Keratinocyte (primary cell): Measurements from ENCODE around the gene EML1. TPM values are rescaled to one million over a fixed set of nuclear protein-coding genes. Genes with fewer than 3 reads are reported as not detected.

Experiments
- DNase-seq: peaks from one replicate; pipeline ENCODE4 v3.0.0-alpha.2; 2011; ENCODE audit warnings: low read depth, missing footprints, low spot score
- FAIRE-seq: peaks from 2 replicates; lab custom pipeline; 2011; peaks lifted over from hg19 to GRCh38; lab: Jason Lieb, UNC
- H2AFZ ChIP-seq: 2 replicates; pipeline ENCODE4 v1.6.0; 2012; ENCODE audit warnings: low read length, control low read depth, inconsistent platforms; ENCODE audit not compliant: control insufficient read depth
- H3K27ac ChIP-seq: 2 replicates; pipeline ENCODE4 v1.5.1; 2011; ENCODE audit warnings: low read length; ENCODE audit not compliant: control insufficient read depth, insufficient read depth
- H3K27me3 ChIP-seq: 3 replicates; pipeline ENCODE4 v1.6.0; 2011; ENCODE audit warnings: low read length; ENCODE audit not compliant: control insufficient read depth, insufficient read depth; ENCODE audit errors: extremely low read depth
- H3K36me3 ChIP-seq, 2 experiments: 2 replicates in 1 of 2; 3 replicates in 1 of 2; pipeline ENCODE4 v1.5.1; 2011; ENCODE audit warnings: low read length in 2 of 2, mild to moderate bottlenecking in 1 of 2; ENCODE audit not compliant: control insufficient read depth in 2 of 2, insufficient read depth in 2 of 2; ENCODE audit errors: extremely low read depth in 1 of 2
- H3K4me1 ChIP-seq: 3 replicates; pipeline ENCODE4 v1.5.1; 2011; ENCODE audit warnings: low read length; ENCODE audit not compliant: control insufficient read depth, insufficient read depth; ENCODE audit errors: extremely low read depth
- H3K4me2 ChIP-seq: 3 replicates; pipeline ENCODE4 v1.6.0; 2011; ENCODE audit warnings: low read depth, low read length; ENCODE audit not compliant: control insufficient read depth, insufficient read depth; ENCODE audit errors: extremely low read depth
- H3K4me3 ChIP-seq, 3 experiments: fragments of 200-600 bp in 1 of 3; sonication (generic) in 1 of 3; 2 replicates in 2 of 3; 3 replicates in 1 of 3; pipeline ENCODE4 v1.5.1; 2011 to 2016; ENCODE audit warnings: low read length in 3 of 3, mild to moderate bottlenecking in 3 of 3, control low read depth in 2 of 3, inconsistent platforms in 1 of 3, low read depth in 1 of 3, mixed read lengths in 1 of 3, mixed run types in 1 of 3, moderate library complexity in 1 of 3; ENCODE audit not compliant: control insufficient read depth in 2 of 3, insufficient read depth in 2 of 3; ENCODE audit errors: extremely low read depth in 1 of 3
- H3K79me2 ChIP-seq: 2 replicates; pipeline ENCODE4 v1.6.0; 2012; ENCODE audit warnings: low read length; ENCODE audit not compliant: control insufficient read depth, insufficient read depth
- H3K9ac ChIP-seq: 3 replicates; pipeline ENCODE4 v1.6.0; 2011; ENCODE audit warnings: low read length; ENCODE audit not compliant: control insufficient read depth, insufficient read depth; ENCODE audit errors: extremely low read depth
- H3K9me1 ChIP-seq: 3 replicates; pipeline ENCODE4 v1.6.0; 2011; ENCODE audit warnings: low read length; ENCODE audit not compliant: control insufficient read depth, insufficient read depth; ENCODE audit errors: extremely low read depth
- H3K9me3 ChIP-seq: 2 replicates; pipeline ENCODE4 v1.5.1; 2012; ENCODE audit warnings: low read depth, low read length; ENCODE audit not compliant: control insufficient read depth
- H4K20me1 ChIP-seq: 3 replicates; pipeline ENCODE4 v1.6.0; 2011; ENCODE audit warnings: low read length; ENCODE audit not compliant: control insufficient read depth, insufficient read depth; ENCODE audit errors: extremely low read depth
- EZH2 ChIP-seq: IDR thresholded peaks from one replicate; pipeline ENCODE4 v1.6.1; 2012; ENCODE audit warnings: inconsistent platforms, mild to moderate bottlenecking, low read length, moderate library complexity
- dilution Hi-C: fragments of 300-500 bp; cut with MboI; formaldehyde crosslinking; loops from one replicate; pipeline ENCODE4 v1.7.0; 2020; ENCODE audit warnings: low sequenced_read_pairs; ENCODE audit not compliant: extremely low pct_ligation_motif_present
- polyA plus RNA-seq, 5 experiments: library from polyadenylated mRNA; depleted of rRNA in 3 of 5; stranded (reverse) in 3 of 5; stranded (forward) in 1 of 5; unstranded in 1 of 5; fragments of >200 nt; gene quantifications; 1 replicate in 1 of 5; 2 replicates in 3 of 5; 3 replicates in 1 of 5; pipeline versions ENCODE4 v1.2.1 to v1.2.3, GENCODE V29; 2011 to 2012; ENCODE audit warnings: missing spikeins in 2 of 5, low read depth in 1 of 5, low replicate concordance in 1 of 5
- TF ChIP-seq, protein P1 (sequence below), 3 experiments: IDR thresholded peaks in 1 of 3; conservative IDR thresholded peaks in 1 of 3; optimal IDR thresholded peaks in 1 of 3; 2 replicates in 2 of 3; 3 replicates in 1 of 3; pipeline versions ENCODE3 to v1.5.1; 2011; ENCODE audit warnings: low read length in 3 of 3, mild to moderate bottlenecking in 3 of 3, moderate library complexity in 2 of 3, control low read depth in 1 of 3, inconsistent platforms in 1 of 3; ENCODE audit not compliant: insufficient read depth in 2 of 3; ENCODE audit errors: extremely low read depth in 1 of 3

The EML1 gene
- polyA plus RNA-seq, 1 donor (not counting 4 experiments of a cell fraction or from before 2014, with no cell fraction given) = 0.84 TPM

DNA sequence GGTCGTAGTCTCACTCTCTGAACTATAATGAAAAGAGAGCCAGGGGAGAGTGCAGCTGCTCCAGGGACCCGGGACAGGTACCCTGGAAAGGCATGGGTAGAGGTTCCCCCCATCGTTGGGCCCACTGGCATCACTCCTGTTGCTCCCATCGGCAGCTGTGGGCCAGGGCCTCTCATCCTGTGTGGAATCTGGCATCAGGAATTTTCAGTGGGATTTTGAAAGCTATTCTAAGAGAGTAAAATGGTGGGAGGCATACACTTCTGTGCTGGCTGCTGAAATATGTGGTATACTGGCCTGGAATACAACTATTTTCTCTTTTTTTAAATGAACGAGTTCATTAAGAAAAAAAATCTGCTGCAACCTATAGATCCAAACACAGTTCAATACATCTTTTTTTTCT lies 38.1 kb downstream of the EML1 start:
- dilution Hi-C loops = no loop called here

GRCh38 chr14:99831903-99832685 lies 38.9 kb downstream of the EML1 start:
- peaks cover 58% of the 10 kb centered on the region for H3K27me3 ChIP-seq
- dilution Hi-C loops = no loop called here
- DNase-seq (no peak), FAIRE-seq (no peak)
- H3K9me1 ChIP-seq = no peaks in the 10 kb centered on the region
- H2AFZ ChIP-seq = no peak overlapping the region
- no peak overlapping the region for H3K4me2 ChIP-seq
- H3K79me2 ChIP-seq = no peaks in the 10 kb centered on the region
- no peaks in the 10 kb centered on the region for H3K4me1 ChIP-seq
- TF ChIP-seq EZH2 = no peak
- TF ChIP-seq, protein P1, sequence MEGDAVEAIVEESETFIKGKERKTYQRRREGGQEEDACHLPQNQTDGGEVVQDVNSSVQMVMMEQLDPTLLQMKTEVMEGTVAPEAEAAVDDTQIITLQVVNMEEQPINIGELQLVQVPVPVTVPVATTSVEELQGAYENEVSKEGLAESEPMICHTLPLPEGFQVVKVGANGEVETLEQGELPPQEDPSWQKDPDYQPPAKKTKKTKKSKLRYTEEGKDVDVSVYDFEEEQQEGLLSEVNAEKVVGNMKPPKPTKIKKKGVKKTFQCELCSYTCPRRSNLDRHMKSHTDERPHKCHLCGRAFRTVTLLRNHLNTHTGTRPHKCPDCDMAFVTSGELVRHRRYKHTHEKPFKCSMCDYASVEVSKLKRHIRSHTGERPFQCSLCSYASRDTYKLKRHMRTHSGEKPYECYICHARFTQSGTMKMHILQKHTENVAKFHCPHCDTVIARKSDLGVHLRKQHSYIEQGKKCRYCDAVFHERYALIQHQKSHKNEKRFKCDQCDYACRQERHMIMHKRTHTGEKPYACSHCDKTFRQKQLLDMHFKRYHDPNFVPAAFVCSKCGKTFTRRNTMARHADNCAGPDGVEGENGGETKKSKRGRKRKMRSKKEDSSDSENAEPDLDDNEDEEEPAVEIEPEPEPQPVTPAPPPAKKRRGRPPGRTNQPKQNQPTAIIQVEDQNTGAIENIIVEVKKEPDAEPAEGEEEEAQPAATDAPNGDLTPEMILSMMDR (optimal IDR thresholded peaks at IDR 0.05 in 1 of 3, IDR thresholded peaks at IDR 0.05 in 1 of 3, conservative IDR thresholded peaks at IDR 0.05 in 1 of 3; ENCODE audit: extremely low read depth in 1 of 3, insufficient read depth in 2 of 3, low read length in 3 of 3) = no peak
- H3K27ac ChIP-seq = no peak overlapping the region
- no peaks in the 10 kb centered on the region for H3K9me3 ChIP-seq
- H3K9ac ChIP-seq = no peak overlapping the region
- H4K20me1 ChIP-seq = no peaks in the 10 kb centered on the region
- H3K36me3 ChIP-seq = no peaks in the 10 kb centered on the region
- no peak overlapping the region for H3K4me3 ChIP-seq

More for the DNA sequence above, 38.1 kb downstream of the EML1 start:
- Histone ChIP-seq H2AFZ (no peak overlapping the region), H3K9me1 (no peaks in the 10 kb centered on the region), H3K9ac (no peak overlapping the region), H3K79me2 (no peaks in the 10 kb centered on the region), H3K27ac (no peak overlapping the region), H3K27me3 (peaks cover 59% of the 10 kb centered on the region), H3K4me2 (no peak overlapping the region), H3K36me3 (no peaks in the 10 kb centered on the region), H3K9me3 (no peaks in the 10 kb centered on the region), H3K4me1 (no peaks in the 10 kb centered on the region), H3K4me3 (no peak overlapping the region), H4K20me1 (no peaks in the 10 kb centered on the region)
- FAIRE-seq (no peak), DNase-seq (no peak)
- TF ChIP-seq, protein P1 (optimal IDR thresholded peaks at IDR 0.05 in 1 of 3, IDR thresholded peaks at IDR 0.05 in 1 of 3, conservative IDR thresholded peaks at IDR 0.05 in 1 of 3; ENCODE audit: extremely low read depth in 1 of 3, insufficient read depth in 2 of 3, low read length in 3 of 3) = no peak
